Activated naive CD8-positive, alpha-beta T cell treated with anti-CD3 and anti-CD28 coated beads, Interleukin-2, amount 50 U/mL, for 16 hours (primary cell): Measurements from ENCODE around the gene CLSTN1.
"Not testable (repeated sequence)": the region's sequence is repeated elsewhere in the genome, so short reads cannot be mapped to it uniquely, and the experiment has no call there.

ENCODE experiments used
- DNase-seq: peaks from one replicate; pipeline ENCODE4 v3.0.0-alpha.2; 2020; ENCODE audit warnings: low read depth, low spot score

CLSTN1 gene

DNA sequence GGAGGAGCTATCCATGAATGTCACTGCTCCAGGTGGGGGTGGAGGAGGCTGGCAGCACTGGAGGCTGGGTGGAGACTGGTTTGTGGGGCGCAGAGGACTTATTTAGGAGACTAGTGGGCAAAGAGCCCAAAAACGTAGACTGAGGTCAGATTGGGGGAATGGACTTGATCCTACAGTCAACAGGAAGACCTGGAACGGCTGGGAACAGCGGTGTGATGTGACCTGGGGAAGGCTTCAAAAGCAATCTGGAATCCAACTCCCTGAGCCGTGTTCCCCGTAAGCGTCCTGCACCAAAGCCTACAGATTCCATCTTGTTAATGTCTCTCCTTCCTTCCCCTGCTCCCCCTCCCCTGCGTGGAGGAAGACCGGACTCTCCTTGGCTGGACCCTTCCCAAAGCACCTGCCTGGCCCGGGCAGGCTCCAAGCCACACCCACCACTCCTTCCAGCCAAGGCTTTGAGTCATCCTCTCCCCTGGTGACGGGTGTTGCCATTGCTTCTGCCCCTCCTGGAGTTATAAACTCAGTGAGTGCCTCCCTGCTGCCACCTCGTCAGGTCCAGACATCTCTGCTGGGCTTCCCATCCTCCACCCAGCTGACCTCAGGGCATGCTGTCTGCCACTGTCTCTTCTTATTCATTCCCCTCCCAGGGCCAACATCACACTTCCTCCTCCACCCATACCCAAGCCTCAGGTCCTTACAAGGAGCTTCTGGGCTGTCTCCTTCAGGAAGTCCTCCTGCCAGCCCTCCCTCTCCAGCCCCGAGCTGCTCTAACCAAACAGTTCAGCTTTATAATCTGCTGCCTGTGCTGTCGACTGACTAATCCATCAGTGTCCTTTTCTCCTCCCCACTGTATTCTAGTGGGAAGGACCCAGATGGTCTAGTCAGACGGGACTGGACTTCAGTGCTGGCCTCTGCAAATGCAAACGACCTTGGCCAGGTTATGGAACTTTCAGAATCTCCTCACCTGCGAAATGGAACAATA, 1.6 kb upstream of the CLSTN1 start:
- DNase-seq: no peak

DNA sequence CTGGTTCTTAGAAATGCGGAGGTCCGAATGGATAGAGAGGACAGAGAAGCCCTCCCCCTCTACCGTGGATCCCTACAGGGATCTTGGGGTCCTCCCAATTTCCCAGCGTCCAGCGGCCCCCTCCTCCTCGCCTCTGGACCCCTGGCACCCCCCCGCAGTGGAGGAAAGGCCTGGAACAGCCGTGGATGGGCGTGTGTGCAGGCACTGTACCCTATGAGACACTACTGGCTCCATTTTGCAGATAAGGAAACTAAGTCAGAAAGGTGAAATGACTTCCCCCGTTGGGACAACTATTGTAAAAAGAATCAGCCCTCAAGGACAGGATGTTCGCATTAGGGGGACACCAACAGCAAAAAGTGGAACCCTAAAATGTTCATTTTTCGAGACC, 931 bp upstream of the CLSTN1 start:
- DNase-seq: no peak

DNA sequence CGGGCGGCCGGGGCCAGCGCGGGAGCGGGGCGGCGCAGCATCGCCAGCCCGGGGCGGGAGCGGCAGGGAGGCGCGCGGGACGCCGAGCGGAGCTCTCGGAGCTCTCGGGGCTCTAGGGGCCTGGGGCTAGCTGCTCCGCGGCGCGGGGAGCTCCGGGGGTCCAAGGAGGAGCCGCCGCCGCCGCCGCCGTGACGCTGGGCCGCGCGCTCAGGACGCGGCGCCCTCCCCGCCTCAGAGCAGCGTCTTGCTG, 147 bp downstream of the CLSTN1 start:
- DNase-seq: no peak

DNA sequence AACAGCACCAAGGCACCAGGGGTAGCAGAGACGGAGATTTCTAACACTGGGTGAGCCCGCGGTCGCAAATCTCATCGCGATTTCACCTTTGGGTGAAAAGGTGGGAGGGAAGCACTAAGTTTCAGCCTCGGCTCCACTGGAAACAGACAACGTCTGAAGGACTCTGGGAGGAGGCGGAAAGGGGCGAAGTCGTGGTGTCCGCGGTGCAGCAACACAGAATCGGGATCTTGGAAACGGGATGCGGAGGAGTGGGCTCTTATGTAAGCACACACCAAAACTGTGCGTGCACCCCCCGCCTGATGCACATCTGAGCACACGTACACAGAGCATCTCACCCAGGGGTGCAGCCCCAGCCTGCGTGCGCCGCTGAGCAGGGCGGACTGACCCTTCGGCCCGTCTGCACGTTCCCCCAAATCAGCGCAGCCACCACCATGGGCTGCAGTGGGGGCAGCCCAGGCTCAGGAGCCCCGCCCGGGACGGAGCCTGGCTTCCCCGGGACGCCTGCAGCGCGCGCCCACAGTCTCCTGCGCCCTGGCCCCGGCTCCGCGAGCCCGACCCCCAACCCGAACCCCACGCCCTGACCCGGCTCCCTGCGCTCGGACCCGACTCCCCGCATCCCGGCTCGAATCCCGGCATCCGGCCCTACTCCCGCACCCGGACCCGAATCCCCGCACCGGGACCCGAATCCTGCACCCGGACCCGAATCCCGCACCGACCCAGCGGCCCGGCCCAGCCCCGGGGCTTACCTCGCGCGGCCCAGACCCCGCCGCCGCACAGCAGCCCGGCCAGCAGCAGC, 670 bp downstream of the CLSTN1 start:
- no peak for DNase-seq

DNA sequence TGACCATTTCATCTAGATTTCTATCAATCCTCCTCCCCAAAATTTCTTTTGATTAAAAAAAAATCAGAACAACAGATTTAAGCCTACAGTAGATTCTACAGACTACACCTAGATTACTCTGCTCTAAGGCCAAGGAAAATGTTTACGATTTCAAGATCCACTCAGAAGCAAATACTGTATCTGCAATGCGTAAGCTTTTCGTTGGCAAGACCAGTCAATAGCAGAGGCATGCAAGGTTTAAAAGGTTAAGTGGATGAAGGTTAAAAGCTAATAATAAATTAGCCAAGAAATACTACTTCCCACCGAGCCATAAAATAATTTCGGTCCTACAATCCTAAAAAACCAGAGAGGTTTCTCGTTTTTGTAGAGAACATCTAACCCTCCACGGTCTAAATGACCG, 1.3 kb downstream of the CLSTN1 start:
- DNase-seq: no peak

DNA sequence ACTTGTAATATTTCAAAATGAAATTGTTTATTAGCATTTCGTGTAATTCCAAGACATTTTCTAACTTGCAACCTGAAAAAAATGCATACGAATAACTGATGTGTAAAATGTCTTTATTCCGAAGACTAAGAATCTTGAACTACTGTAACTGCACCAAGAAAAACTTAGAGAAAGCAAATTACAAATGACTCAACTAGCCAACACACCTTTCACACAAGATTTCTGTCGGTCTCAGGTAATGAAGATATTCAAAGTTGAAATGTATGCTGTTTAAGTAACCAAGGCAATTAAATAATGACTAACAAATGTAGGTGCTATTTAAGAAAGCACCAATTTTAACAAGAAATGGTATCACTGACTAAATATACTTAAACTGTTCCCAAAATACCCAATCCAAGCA, 2.1 kb downstream of the CLSTN1 start:
- DNase-seq: no peak

DNA sequence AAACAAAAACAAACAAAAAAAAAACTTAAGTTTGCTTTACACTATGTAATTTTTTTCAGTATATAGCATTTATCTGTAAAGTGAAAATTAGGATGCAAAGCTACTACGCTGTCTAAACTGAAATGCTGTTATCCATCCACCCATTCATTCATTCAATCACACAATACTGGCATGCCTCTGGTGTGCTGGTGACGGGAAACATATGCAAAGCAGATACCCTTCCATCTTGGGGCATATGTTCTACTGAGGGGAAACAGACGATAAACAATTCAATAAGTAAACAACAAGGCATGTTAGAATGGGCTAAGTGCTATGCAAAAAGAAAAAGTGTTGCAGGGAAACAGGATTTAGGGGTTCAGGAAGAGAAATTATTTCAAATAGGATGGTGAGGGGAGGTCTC, 3.2 kb downstream of the CLSTN1 start:
- no peak for DNase-seq

DNA sequence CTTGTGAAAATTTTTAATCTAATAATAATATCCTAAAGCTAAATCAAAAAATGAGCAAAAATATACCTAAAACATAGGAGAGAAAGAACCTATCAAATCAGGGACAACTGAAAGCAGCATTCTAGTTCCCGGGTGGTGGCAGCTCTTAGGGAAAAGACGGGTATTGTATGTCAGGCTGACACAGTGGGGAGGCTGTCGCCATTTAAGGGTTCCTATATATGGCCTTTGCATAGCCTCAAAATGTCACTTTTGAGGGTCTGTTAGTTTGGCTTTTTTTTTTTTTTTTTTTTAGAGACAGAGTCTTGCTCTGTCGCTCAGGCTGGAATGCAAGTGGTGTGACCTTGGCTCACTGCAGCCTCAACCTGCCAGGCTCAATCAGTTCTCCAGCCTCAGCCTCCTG, 6.0 kb downstream of the CLSTN1 start:
- DNase-seq: no peak

DNA sequence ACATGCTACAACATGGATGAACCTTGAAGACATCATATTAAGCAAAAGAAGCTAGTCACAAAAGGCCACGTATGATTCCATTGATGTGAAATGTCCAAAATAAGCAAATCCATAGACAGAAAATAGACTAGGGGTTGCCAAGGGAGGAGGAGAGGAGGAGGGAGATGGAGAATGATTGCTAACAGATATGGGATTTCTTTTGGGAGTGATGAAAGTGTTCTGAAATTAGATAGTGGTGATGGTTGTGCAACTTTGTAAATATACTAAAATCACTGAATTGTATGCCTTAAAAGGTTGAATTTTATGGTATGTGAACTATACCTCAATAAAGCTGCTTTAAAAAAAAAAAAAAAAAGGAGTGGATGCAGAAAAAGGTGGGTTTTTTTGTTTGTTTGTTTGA, 7.6 kb downstream of the CLSTN1 start:
- no peak for DNase-seq

DNA sequence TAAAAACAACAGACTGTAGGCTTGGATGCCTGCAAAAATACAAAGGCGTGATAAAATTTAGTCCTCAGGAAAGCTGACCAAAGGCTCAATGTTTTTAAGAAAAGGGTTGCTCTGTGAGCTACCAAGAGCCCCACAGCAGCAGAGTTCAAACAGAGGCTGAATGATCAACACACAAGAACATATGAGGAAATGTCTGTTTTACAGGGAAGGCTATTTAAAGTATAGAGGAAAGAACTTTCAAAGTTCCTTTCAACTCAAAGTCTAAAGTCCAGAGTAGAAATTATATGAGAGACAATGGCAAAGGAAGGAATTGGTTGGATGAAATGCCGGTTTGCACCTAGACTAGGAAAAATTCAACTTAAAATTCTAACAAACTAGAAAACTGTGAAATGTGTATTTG, 8.6 kb downstream of the CLSTN1 start:
- no peak for DNase-seq

DNA sequence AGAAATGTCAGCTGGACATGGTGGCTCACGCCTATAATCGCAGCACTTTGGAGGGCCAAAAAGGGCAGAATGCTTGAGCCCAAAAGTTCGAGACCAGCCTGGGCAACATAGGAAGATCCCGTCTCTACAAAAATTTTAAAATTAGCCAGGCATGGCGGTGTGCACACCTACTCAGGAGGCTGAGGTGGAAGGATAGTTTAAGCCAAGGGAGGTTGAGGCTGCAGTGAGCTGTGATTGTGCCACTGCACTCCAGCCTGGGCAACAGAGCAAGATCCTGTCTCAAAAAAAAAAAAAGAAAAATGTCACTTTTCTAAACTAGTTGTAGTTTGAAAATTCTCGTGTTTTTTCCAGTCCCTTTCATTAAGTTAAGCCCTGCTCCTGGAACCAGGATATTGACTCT, 9.1 kb downstream of the CLSTN1 start:
- DNase-seq: no peak

DNA sequence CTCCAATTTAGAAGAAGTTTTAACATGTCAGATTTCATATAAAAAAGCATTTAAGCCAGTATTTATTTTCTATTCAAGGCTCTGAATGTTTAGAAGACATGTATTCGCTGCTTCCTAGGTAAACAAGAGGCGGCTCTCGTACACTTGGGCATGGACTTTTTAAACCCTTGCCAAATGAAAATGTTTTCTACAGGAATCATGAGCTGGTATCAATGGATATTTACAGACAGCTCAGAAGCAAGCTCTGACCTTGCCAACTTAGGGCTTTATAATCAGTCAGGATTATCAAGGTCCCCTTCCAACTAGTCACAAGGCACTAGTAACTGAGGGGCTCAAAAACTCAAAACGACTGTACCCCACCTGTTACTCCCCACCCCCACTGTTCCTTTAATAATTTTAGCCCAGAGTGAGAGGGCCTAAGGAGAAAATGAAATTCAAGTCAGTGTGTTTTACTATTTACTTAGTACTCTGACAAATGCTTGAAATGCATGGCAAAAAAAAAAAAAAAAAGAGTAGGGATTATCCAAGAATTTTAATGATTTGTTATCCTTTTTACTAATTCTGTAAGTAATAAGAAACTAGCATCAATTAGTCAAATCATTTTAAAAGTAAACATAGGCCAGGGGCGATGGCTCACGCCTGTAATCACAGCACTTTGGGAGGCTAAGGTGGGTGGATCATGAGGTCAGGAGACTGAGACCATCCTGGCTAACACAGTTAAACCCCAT, 12.4 kb downstream of the CLSTN1 start:
- DNase-seq: no peak

DNA sequence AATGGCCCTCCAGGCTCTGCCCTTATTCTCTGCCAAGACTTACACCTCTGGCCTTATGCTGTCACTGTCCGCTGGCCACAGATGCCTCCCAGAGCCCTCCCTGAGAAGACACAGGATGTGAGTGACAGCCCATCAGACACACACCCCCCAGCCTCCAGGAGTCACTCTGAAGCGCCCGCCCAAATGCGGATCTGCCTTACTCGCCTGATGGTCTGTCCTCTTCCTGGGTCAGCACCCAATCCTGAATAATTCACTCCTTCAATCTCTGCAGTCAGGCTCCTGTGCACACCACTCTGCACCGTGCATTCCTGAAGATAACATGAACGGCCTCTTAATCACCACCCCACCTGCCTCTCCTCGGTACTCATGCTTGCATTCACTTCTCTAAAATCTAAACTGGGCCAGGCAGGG, 14.7 kb downstream of the CLSTN1 start:
- no peak for DNase-seq

DNA sequence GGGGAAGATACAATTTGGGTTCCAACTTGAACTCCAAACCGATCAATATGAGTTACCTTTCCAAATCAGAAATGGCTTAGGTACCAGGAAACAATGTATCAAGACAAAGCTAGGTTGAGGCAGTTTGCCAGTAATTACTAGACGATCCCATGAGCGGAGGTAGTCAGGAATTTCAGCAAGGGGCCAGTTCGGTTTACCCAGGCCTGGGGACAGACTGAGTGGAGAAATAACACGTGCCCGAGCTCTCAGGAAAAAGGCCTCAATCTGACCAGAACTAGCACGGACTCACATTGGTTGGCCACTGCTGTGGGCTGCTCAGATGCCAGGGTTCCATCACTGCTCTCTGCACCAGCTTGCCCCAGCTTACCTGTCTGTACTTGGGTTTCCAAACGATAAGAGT, 15.3 kb downstream of the CLSTN1 start:
- no peak for DNase-seq

DNA sequence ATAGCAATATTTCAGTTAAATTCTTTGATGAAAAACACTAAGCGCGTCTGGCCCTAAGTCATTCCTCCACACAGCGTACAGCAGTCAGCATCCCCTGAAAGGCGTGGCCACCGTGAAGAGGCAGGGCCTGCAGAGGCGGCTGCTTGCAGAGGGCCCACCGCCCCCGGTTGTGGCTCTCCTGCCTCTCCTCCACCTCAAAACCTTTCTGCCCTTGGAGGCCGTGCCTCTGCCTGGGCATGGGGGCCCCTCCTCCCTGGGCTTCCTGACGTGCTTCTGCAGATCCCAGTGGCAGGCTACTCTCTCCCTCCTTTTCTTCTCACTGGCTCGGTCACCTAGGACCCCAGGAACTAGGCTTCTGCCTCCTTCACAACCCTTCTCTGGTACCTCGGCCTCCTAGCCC, 16.2 kb downstream of the CLSTN1 start:
- no peak for DNase-seq

DNA sequence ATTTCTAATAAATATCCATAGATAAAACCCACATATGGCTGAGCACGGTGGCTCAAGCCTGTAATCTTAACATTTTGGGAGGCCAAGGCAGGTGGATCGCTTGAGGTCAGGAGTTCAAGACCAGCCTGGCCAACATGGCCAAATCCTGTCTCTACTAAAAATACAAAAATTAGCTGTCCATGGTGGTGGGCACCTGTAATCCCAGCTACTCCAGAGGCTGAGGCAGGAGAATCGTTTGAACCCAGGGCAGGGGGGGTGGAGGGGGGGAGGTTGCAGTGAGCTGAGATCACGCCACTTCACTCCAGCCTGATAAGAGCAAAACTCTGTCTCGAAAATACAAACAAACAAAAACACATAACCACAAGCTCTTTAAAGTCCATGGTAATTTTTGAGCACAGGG, 17.8 kb downstream of the CLSTN1 start:
- DNase-seq: not testable (repeated sequence)

DNA sequence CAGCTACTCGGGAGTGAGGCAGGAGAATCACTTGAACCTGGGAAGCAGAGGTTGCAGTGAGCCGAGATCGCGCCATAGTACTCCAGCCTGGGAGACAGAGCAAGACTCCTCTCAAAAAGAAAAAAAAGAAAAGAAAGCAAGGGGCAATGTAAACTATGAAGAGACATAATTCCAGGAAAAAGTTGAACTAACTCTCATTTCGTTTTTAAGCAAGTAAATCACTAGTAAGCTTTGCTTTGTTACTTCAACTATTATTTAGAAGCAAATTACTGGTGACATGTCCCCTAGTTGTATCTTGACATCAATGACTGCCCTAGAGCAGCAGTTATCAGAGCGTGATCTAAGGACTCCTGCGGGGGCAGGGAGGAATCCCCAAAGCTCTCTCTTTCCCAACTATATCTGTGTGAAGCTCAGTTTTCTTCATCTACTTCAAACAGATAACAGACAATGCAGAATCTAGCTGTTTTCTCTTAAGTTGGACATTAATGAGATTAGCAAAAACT, 18.7 kb downstream of the CLSTN1 start:
- no peak for DNase-seq

DNA sequence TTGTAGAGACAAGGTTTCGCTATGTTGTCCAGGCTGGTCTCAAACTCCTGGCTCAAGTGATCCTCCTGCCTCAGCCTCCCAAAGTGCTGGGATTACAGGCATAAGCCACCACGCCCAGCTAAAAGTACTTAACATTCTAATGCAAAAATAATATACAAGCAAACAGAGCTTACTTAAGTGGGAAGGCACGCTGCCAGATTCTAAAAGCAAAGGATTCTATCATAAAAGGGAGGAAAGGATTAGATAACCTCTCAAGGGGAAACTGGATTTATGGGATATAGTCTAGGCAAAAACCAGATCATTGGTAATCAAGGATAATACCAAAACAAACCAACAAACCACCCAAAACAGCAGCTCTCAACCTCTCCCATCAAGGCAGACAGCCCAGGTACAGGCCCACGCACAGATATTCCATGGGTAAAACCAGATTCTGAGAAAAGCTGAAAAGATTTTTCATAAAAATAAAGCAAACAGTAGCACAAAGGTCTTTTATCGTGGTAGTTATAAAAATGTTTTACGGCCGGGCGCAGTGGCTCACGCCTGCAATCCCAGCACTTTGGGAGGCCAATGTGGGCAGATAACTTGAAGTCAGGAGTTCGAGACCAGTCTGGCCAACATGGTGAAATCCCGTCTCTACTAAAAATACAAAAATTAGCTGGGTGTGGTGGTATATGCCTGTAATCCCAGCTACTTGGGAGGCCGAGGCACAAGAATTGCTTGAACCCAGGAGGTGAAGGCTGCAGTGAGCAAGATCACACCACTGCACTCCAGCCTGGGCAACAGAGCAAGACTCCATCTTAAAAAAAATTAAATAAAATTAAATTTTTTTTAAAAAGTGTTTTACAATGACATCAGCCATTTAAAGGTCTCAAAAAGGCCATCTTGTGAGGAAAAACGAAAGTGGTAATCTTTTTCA, 20.5 kb downstream of the CLSTN1 start:
- DNase-seq: not testable (repeated sequence)

DNA sequence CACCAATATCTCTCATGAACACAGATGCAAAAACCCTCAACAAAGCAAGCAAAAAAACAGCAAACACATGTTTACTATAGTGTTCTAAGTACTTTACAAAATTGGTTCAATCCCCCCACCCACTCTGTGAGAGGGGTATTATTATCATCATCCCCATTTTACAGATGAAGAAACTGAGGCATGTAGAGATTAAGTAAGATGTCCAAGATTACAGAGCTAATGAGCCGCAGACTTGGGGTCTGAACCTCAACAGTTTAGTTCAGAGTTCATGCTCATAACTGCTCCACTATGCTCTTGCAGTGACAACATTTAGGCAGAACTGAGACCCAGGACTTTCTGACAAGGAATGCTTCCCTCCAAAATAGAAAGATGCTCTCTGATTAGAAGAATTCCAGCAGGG, 21.9 kb downstream of the CLSTN1 start:
- DNase-seq: no peak

DNA sequence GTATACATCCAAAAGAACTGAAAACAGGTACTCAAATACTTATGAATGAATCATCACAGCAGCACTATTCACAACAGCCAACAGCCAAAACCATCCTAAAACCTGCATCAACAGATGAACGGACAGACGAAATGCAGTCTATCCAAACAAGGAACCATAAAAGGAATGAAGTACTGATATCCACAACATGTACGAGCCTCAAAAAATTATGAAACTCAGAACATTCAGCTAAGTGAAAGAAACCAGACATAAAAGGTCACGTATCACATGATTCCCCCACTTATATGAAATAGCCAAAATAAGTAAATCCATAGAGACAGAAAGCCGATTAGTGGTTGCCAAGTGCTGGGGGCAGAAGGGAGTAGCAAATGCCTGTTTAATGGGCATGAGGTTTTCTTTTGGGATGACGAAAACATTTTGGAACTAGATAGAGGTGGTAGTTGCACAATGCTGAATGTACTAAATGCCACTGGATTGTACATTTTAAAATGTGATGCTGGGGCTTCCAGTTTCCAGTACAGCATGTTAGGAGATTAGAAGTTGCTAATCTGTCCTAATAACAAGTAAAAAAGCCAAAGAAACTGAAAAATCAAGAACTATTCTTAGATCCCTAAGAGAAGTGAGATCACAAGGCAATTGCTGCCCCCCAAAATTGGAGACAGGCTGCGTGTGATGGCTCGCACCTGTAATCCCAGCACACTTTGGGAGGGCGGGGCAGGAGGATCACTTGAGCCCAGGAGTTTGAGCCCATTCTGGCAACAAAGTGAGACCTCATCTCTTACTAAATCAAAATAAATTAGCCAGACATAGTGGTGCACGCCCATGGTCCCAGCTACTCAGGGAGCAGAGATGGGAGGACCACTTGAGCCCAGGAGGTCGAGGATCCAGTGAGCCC, 25.3 kb downstream of the CLSTN1 start:
- no peak for DNase-seq
